CD4-positive, alpha-beta T cell treated with Interleukin-10 for 1 hour (primary cell): ENCODE data around the gene PEA15.

Experiments used
- DNase-seq: peaks from one replicate; pipeline ENCODE4 v3.0.0-alpha.2; 2020

The PEA15 gene

DNA sequence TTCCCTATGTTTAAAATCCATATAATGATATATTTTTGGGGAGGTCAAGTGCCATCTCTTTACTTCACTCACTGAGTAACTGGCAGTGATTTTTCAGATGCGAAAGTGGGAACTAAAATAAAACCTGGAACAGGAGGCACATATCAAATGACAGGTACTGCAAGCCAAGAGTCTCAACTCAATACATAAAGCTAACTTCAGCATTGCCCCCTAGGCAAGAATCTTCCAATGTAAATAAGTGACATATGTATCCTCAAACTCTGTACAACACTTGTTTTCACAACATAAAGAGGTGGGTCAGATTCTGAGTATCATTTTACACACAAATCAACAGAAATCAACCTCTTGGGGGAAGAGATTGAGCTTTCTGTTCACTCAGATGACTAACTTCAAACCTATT is 39.0 kb downstream of the PEA15 start:
- no peak for DNase-seq

GRCh38 chr1:160245434-160245833 is 40.2 kb downstream of the PEA15 start:
- DNase-seq, result no peak

- no peak for DNase-seq
These were observed 41.9 kb downstream of the PEA15 start for GRCh38 chr1:160247053-160247452.

DNA sequence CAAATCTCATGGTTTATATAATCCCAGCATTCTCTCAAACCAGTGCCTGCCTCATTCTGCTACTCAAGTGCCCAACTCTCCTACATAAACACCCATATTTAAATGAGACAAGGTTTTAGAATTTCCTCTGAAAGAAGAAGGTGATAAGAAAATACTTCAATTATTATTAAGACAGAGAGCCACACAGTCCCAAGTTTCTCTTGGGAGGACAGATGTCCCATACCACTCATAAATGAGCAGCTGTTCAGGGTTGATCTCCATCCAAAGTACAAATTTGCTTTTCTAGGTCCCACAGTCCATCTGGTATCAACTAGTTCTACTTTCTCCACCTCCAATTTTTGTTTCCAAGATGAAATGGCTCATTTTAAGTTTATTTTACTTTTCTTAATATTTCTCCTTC is 45.8 kb downstream of the PEA15 start:
- no peak for DNase-seq

GRCh38 chr1:160251687-160252526 is 46.7 kb downstream of the PEA15 start:
- DNase-seq, result peak; percentile 74

- DNase-seq, result no peak
These were observed 50.7 kb downstream of the PEA15 start for GRCh38 chr1:160255781-160256300.

- DNase-seq, result no peak
These were observed 51.3 kb downstream of the PEA15 start for GRCh38 chr1:160256396-160257046.

DNA sequence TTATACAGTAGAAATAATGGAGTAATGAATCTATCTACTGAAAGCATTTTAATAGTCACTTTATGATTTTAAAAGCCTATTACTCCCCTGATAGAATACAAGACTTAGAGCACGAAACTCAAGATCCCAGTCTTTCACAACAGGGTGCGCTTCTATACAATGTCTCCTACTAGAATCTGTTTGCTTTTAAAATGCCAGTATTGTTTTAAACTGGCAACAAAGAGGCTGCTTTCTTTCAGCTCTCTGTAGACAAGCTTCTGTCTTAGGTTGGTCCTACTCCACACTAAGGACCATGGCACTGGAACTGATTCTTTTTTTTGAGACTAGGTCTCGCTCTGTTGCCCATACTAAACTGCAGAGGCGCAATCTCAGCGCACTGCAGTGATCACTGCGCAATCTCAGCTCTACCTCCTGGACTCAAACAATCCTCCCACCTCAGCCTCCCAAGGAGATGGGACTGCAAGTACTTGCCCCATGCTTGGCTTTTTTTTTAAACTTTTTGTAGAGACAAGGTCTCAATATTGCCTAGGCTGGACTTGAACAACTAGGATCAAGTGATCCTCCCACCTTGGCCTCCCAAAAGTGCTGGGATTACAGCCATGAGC is 52.3 kb downstream of the PEA15 start:
- no peak for DNase-seq

DNA sequence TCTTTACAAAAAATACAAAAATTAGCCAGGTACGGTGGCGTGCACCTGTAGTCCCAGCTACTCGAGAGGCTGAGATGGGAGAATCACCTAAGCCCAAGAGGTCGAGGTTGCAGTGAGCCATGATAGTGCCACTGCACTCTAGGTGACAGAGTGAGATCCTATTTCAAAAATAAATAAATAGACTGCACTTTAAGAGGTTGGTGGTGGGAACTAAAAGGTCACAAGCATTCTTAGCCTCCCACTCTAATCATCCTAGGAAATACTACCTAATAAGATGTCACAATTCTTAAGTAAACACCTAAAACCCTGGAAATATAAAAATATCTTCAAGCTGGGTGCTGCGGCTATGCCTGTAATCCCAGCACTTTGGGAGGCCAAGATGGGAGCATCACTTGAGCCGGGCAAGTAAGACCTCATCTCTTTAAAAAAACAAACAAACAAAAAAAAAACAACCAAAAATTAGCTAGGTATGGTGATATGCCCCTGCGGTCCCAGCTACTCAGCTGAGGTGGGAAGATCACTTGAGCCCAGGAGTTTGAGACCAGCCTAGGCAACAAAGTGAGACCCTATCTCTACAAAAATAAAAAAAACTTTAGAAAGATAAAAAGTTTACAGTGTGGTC is 53.1 kb downstream of the PEA15 start:
- DNase-seq, result no peak

GRCh38 chr1:160260406-160261382 is 55.5 kb downstream of the PEA15 start:
- peak; percentile 9 for DNase-seq

GRCh38 chr1:160261556-160261892 is 56.3 kb downstream of the PEA15 start:
- DNase-seq, result peak; percentile 88

GRCh38 chr1:160261893-160262794 is 57.0 kb downstream of the PEA15 start, which contains the start of gene DCAF8:
DCAF8 (minus strand) TSS chr1:160262549; CDS start chr1:160244008, 18,541 bp downstream.
- peak; percentile 99 for DNase-seq

DNA sequence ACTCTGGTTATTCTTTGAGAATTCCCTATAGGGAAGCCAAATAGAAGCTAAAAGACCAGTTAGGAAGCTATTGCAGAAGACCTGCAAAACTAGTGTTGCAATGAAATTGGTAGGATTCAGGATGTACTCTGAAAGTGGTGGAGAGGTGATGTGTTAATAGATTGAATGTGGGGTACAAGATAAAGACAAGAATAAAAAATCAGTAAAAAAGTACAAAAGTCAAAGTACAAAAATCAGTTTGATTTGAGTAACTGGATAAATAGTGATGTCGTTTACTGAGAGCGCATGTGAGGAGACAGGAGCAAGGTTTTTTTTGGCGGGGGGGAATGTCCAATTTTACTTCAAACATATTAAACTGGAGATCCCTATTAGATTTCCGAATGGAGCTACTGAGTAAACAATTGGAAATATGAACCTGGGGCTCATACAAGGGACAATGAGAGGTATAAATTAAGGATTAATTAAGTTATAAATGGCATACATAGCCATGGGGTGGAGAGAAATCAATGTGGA is 59.7 kb downstream of the PEA15 start:
- DNase-seq, result no peak
